Osteoblast (primary cell): ENCODE results near the gene SF3B2. TPM values are rescaled to one million over a fixed set of nuclear protein-coding genes. Genes with fewer than 3 reads are reported as not detected.
A peak's percentile ranks its signal among the peaks of the same experiment; 100 is the strongest.

ENCODE experiments used
- DNase-seq: peaks from one replicate; pipeline ENCODE4 v3.0.0; 2011; ENCODE audit warnings: low spot score, mixed read lengths; ENCODE audit not compliant: insufficient read length; ENCODE audit errors: missing footprints
- H2AFZ ChIP-seq: 2 replicates; pipeline ENCODE4 v1.6.0; 2011; ENCODE audit warnings: mild to moderate bottlenecking, low read length
- H3K27ac ChIP-seq: 2 replicates; pipeline ENCODE4 v1.5.1; 2011; ENCODE audit warnings: mild to moderate bottlenecking, low read depth, low read length, moderate library complexity
- H3K27me3 ChIP-seq: 2 replicates; pipeline ENCODE4 v1.6.0; 2012; ENCODE audit warnings: mild to moderate bottlenecking, control low read depth, inconsistent platforms, low read length, moderate library complexity; ENCODE audit not compliant: insufficient read depth
- H3K36me3 ChIP-seq: 2 replicates; pipeline ENCODE4 v1.5.1; 2011; ENCODE audit warnings: mild to moderate bottlenecking, low read length, control low read depth, moderate library complexity; ENCODE audit not compliant: insufficient read depth
- H3K4me1 ChIP-seq: 2 replicates; pipeline ENCODE4 v1.5.1; 2011; ENCODE audit warnings: mild to moderate bottlenecking, low read length, control low read depth, moderate library complexity; ENCODE audit not compliant: insufficient read depth
- H3K4me2 ChIP-seq: 2 replicates; pipeline ENCODE4 v1.6.0; 2011; ENCODE audit warnings: mild to moderate bottlenecking, low read length; ENCODE audit not compliant: insufficient read depth
- H3K4me3 ChIP-seq: fragments of 200-600 bp; sonication (generic); 3 replicates; pipeline ENCODE4 v1.5.1; 2012; ENCODE audit warnings: mild to moderate bottlenecking, low read length, inconsistent platforms; ENCODE audit not compliant: insufficient read depth
- H3K79me2 ChIP-seq: 2 replicates; pipeline ENCODE4 v1.6.0; 2012; ENCODE audit warnings: mild to moderate bottlenecking, low read length, control low read depth, inconsistent platforms; ENCODE audit not compliant: insufficient read depth
- H3K9me3 ChIP-seq: 2 replicates; pipeline ENCODE4 v1.5.1; 2011; ENCODE audit warnings: low read depth, low read length, control low read depth
- H4K20me1 ChIP-seq: 2 replicates; pipeline ENCODE4 v1.6.0; 2012; ENCODE audit warnings: mild to moderate bottlenecking, low read length, control low read depth; ENCODE audit not compliant: insufficient read depth
- total RNA-seq: library from RNA; depleted of rRNA; stranded (reverse); fragments of >200 nt; gene quantifications from 2 replicates; pipeline ENCODE4 v1.2.3, GENCODE V29; 2012
- TF ChIP-seq, protein P1 (sequence below): IDR thresholded peaks from 2 replicates; pipeline ENCODE4 v1.5.1; 2011; ENCODE audit warnings: mild to moderate bottlenecking, low read depth, low read length, moderate library complexity; ENCODE audit errors: extremely low read depth

The SF3B2 gene
- total RNA-seq, 1 donor = 164 TPM

DNA sequence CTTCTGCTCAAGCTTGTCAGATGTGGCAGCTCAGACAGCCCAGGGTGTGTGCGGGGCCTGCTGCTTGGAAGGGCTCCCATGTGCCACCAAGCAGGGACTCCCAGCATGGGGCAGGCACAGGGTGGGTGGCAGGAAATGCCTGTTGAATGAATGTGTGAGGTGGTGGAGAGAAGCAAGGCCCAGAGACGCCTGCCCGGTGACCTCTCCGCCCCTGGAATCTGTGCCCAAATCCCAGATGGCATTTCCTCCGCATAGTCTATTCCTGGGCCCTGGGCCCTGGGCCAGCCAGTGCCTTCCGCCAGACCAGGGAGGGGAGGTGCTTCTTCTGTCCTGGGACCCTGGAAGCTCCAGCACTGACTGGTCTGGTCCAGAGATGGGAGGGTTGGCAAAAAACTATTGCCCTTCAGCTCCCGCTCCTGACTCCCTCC, 36.7 kb upstream of the SF3B2 start:
- H3K79me2 ChIP-seq = no peaks in the 10 kb centered on the region
- no peaks in the 10 kb centered on the region for H3K27me3 ChIP-seq
- H3K27ac ChIP-seq = peak overlapping the region; percentile 68
- peaks cover 29% of the 10 kb centered on the region for H3K4me1 ChIP-seq
- no peaks in the 10 kb centered on the region for H3K9me3 ChIP-seq
- H3K4me3 ChIP-seq = peak overlapping the region; percentile 19
- H4K20me1 ChIP-seq = no peaks in the 10 kb centered on the region
- H3K4me2 ChIP-seq = peak overlapping the region; percentile 23
- peak overlapping the region; percentile 71 for H2AFZ ChIP-seq
- DNase-seq = peak; percentile 94
- no peaks in the 10 kb centered on the region for H3K36me3 ChIP-seq
- TF ChIP-seq, protein P1, sequence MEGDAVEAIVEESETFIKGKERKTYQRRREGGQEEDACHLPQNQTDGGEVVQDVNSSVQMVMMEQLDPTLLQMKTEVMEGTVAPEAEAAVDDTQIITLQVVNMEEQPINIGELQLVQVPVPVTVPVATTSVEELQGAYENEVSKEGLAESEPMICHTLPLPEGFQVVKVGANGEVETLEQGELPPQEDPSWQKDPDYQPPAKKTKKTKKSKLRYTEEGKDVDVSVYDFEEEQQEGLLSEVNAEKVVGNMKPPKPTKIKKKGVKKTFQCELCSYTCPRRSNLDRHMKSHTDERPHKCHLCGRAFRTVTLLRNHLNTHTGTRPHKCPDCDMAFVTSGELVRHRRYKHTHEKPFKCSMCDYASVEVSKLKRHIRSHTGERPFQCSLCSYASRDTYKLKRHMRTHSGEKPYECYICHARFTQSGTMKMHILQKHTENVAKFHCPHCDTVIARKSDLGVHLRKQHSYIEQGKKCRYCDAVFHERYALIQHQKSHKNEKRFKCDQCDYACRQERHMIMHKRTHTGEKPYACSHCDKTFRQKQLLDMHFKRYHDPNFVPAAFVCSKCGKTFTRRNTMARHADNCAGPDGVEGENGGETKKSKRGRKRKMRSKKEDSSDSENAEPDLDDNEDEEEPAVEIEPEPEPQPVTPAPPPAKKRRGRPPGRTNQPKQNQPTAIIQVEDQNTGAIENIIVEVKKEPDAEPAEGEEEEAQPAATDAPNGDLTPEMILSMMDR = no peak

DNA sequence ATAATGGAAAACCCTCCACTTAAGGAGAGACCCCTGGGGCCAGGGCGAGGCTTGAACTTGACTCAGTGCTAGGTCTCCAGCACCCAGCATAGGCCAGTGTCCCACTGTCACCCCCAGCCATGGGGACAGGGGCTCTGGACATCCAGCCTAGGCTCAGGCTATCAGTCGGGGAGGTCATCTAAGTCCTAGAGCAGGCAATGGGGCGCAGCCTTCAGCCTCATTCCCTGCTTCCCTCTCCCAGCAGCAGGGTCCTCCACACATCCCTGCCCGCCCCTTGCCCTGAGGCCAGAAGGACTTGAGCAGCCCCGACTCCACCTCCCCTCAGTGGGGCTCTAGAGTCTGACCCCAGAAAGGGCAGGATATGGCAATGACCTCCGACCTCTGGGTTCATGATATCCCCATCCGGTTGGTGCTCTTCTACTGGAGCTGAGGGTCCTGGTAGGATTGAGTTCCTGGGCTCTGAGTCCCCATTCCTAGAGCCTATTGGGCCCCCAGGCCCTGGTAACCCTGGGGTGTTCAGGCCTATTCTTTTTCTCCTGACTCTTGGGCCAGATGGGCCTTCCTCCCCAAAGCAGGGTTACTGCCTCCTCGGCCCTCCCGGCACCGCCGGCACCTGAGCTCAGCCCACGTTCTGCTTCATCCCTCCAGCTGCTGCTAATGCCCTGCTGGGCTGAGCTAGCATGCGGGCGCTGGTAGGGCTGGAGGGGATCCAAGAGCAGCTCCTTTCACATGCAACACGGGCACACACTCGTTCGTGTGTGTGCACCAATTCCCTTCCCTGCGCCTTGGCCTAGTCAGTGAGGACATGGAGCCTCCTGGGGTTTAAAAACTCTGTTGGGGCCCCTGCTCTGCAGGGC, 36.0 kb upstream of the SF3B2 start:
- no peaks in the 10 kb centered on the region for H3K36me3 ChIP-seq
- H3K4me3 ChIP-seq = peak overlapping the region; percentile 19
- no peaks in the 10 kb centered on the region for H4K20me1 ChIP-seq
- H2AFZ ChIP-seq = peak overlapping the region; percentile 71
- DNase-seq = peak; percentile 57
- H3K4me1 ChIP-seq = peaks cover 36% of the 10 kb centered on the region
- peak overlapping the region; percentile 68 for H3K27ac ChIP-seq
- H3K4me2 ChIP-seq = peak overlapping the region; percentile 23
- TF ChIP-seq, protein P1 = no peak
- no peaks in the 10 kb centered on the region for H3K27me3 ChIP-seq
- H3K79me2 ChIP-seq = no peaks in the 10 kb centered on the region
- no peaks in the 10 kb centered on the region for H3K9me3 ChIP-seq

GRCh38 chr11:66016793-66017177, 35.4 kb upstream of the SF3B2 start:
- TF ChIP-seq, protein P1 = no peak
- H3K4me2 ChIP-seq = no peak overlapping the region
- H2AFZ ChIP-seq = no peak overlapping the region
- peaks cover 38% of the 10 kb centered on the region for H3K4me1 ChIP-seq
- H3K27ac ChIP-seq = no peak overlapping the region
- no peaks in the 10 kb centered on the region for H4K20me1 ChIP-seq
- no peak overlapping the region for H3K4me3 ChIP-seq
- DNase-seq = peak; percentile 38
- no peaks in the 10 kb centered on the region for H3K27me3 ChIP-seq
- H3K79me2 ChIP-seq = no peaks in the 10 kb centered on the region
- H3K36me3 ChIP-seq = no peaks in the 10 kb centered on the region
- H3K9me3 ChIP-seq = no peaks in the 10 kb centered on the region

- Histone ChIP-seq H3K36me3 (no peaks in the 10 kb centered on the region), H3K4me3 (no peak overlapping the region), H4K20me1 (no peaks in the 10 kb centered on the region), H3K27me3 (no peaks in the 10 kb centered on the region), H3K79me2 (no peaks in the 10 kb centered on the region), H3K27ac (no peak overlapping the region), H3K9me3 (no peaks in the 10 kb centered on the region), H3K4me1 (peaks cover 38% of the 10 kb centered on the region), H3K4me2 (no peak overlapping the region), H2AFZ (no peak overlapping the region)
- peak; percentile 66 for DNase-seq
- TF ChIP-seq, protein P1 = no peak
Measured at GRCh38 chr11:66017321-66017720, 34.8 kb upstream of the SF3B2 start.
